HepG2 (cell line): ENCODE data around the gene ERCC5. TPM values are rescaled to one million over a fixed set of nuclear protein-coding genes. Genes with fewer than 3 reads are reported as not detected.
A peak's percentile ranks its signal among the peaks of the same experiment; 100 is the strongest.

Source experiments
- CREB1 ChIP-seq, 2 experiments: fragments of 450-650 bp in 1 of 2; IDR thresholded peaks; 2 replicates each; pipeline ENCODE4 v1.6.1; 2016 to 2017; ENCODE audit warnings: control low read depth in 1 of 2, mild to moderate bottlenecking in 1 of 2, missing compliant biosample characterization in 1 of 2, missing genetic modification characterization in 1 of 2
- GABPB1 ChIP-seq: IDR thresholded peaks from 2 replicates; pipeline ENCODE4 v1.6.1; 2016; ENCODE audit warnings: mild to moderate bottlenecking, missing genetic modification reagents, moderate library complexity, missing compliant biosample characterization
- GATAD1 ChIP-seq: IDR thresholded peaks from 2 replicates; pipeline ENCODE4 v1.6.1; 2016; ENCODE audit warnings: missing genetic modification reagents, missing compliant biosample characterization
- GATAD2A ChIP-seq: IDR thresholded peaks from 2 replicates; pipeline ENCODE4 v1.6.1; 2016
- ISL2 ChIP-seq: sonication (generic); formaldehyde crosslinking; IDR thresholded peaks from 2 replicates; pipeline ENCODE4 v1.5.0; 2020; ENCODE audit warnings: missing genetic modification reagents
- MLXIP ChIP-seq: sonication (generic); formaldehyde crosslinking; IDR thresholded peaks from 2 replicates; pipeline ENCODE4 v1.9.0; 2021; ENCODE audit warnings: missing genetic modification reagents, borderline replicate concordance
- MXD4 ChIP-seq: IDR thresholded peaks from 2 replicates; pipeline ENCODE4 v1.6.1; 2016; ENCODE audit warnings: mild to moderate bottlenecking, missing biosample characterization, missing genetic modification reagents
- MYNN ChIP-seq: sonication (generic); formaldehyde crosslinking; IDR thresholded peaks from 2 replicates; pipeline ENCODE4 v1.4.0; 2020; ENCODE audit warnings: mild to moderate bottlenecking, low read depth, missing genetic modification reagents
- PITX1 ChIP-seq: sonication (generic); formaldehyde crosslinking; IDR thresholded peaks from 2 replicates; pipeline ENCODE4 v1.5.1; 2020; ENCODE audit warnings: mild to moderate bottlenecking, missing genetic modification reagents
- SMYD3 ChIP-seq: sonication (generic); formaldehyde crosslinking; IDR thresholded peaks from 2 replicates; pipeline ENCODE4 v1.8.1; 2023; ENCODE audit warnings: mild to moderate bottlenecking, missing genetic modification reagents
- TAF15 ChIP-seq: fragments of 200-400 bp; formaldehyde crosslinking; IDR thresholded peaks from one replicate; pipeline ENCODE4 v1.6.1; 2018; ENCODE audit warnings: mild to moderate bottlenecking, low read depth, low read length; ENCODE audit not compliant: poor library complexity, severe bottlenecking
- TIGD3 ChIP-seq: sonication (generic); formaldehyde crosslinking; IDR thresholded peaks from 2 replicates; pipeline ENCODE4 v1.5.1; 2020; ENCODE audit warnings: mild to moderate bottlenecking, missing genetic modification reagents, borderline replicate concordance
- TP53 ChIP-seq: sonication (generic); formaldehyde crosslinking; conservative IDR thresholded peaks from 2 replicates; pipeline ENCODE4 v1.4.0; 2020; ENCODE audit warnings: missing genetic modification reagents
- ZFX ChIP-seq: sonication (generic); formaldehyde crosslinking; IDR thresholded peaks from 2 replicates; pipeline ENCODE4 v1.4.0; 2020; ENCODE audit warnings: mild to moderate bottlenecking, low read depth, missing genetic modification reagents, moderate library complexity
- ZNF20 ChIP-seq: sonication (generic); formaldehyde crosslinking; IDR thresholded peaks from 2 replicates; pipeline ENCODE4 v1.4.0; 2020; ENCODE audit warnings: mild to moderate bottlenecking, moderate library complexity, missing genetic modification reagents
- ZNF292 ChIP-seq: sonication (generic); formaldehyde crosslinking; IDR thresholded peaks from 2 replicates; pipeline ENCODE4 v1.8.1; 2022; ENCODE audit warnings: mild to moderate bottlenecking, low read depth, missing genetic modification reagents, borderline replicate concordance
- ZNF333 ChIP-seq: sonication (generic); formaldehyde crosslinking; IDR thresholded peaks from 2 replicates; pipeline ENCODE4 v1.4.0; 2020; ENCODE audit warnings: mild to moderate bottlenecking, missing genetic modification reagents, borderline replicate concordance
- ZNF557 ChIP-seq: sonication (generic); formaldehyde crosslinking; IDR thresholded peaks from 2 replicates; pipeline ENCODE4 v1.4.0; 2020; ENCODE audit warnings: missing genetic modification reagents
- ZNF614 ChIP-seq: IDR thresholded peaks from 2 replicates; pipeline ENCODE4 v1.6.1; 2018; ENCODE audit warnings: missing biosample characterization, missing genetic modification reagents, inconsistent platforms, borderline replicate concordance
- ZNF629 ChIP-seq: sonication (generic); formaldehyde crosslinking; conservative IDR thresholded peaks from 2 replicates; pipeline ENCODE4 v1.5.0; 2020; ENCODE audit warnings: missing genetic modification reagents
- polyA plus RNA-seq, 8 experiments: library from polyadenylated mRNA; depleted of rRNA in 3 of 8; stranded (reverse) in 7 of 8; unstranded in 1 of 8; fragments of >200 nt; fragmentation: Illumina TruSeq in 4 of 8; extraction: Trizol in 4 of 8; gene quantifications; 2 replicates each; pipeline versions ENCODE4 v1.2.1 to v1.2.3, GENCODE V29; 2011 to 2016; ENCODE audit warnings: low read depth in 4 of 8, missing spikeins in 1 of 8, mixed read lengths in 1 of 8; ENCODE audit not compliant: insufficient read depth in 1 of 8
- total RNA-seq, 5 experiments: library from RNA; depleted of rRNA; stranded (reverse); fragments of >200 nt; fragmentation: Illumina TruSeq; extraction: Trizol; gene quantifications; 2 replicates each; pipeline ENCODE4 v1.2.3, GENCODE V29; 2016; ENCODE audit warnings: low read depth in 1 of 5
- TF ChIP-seq, protein P1 (sequence below): IDR thresholded peaks from 2 replicates; pipeline ENCODE4 v1.6.1; 2016; ENCODE audit warnings: missing compliant biosample characterization, missing genetic modification reagents, borderline replicate concordance
- TF ChIP-seq, protein P2 (sequence below): sonication (generic); formaldehyde crosslinking; conservative IDR thresholded peaks from 2 replicates; pipeline ENCODE4 v1.8.0; 2022; ENCODE audit warnings: low read depth, missing genetic modification reagents
- TF ChIP-seq, protein P3 (sequence below): IDR thresholded peaks from 2 replicates; pipeline ENCODE4 v1.6.1; 2016; ENCODE audit warnings: missing genetic modification reagents, missing compliant biosample characterization

ERCC5 gene
- total and polyA plus RNA-seq, 2 of the 13 experiments (the other 11 are each of a cell fraction or from before 2014, with no cell fraction given) = 12.9 to 35.5 TPM

DNA sequence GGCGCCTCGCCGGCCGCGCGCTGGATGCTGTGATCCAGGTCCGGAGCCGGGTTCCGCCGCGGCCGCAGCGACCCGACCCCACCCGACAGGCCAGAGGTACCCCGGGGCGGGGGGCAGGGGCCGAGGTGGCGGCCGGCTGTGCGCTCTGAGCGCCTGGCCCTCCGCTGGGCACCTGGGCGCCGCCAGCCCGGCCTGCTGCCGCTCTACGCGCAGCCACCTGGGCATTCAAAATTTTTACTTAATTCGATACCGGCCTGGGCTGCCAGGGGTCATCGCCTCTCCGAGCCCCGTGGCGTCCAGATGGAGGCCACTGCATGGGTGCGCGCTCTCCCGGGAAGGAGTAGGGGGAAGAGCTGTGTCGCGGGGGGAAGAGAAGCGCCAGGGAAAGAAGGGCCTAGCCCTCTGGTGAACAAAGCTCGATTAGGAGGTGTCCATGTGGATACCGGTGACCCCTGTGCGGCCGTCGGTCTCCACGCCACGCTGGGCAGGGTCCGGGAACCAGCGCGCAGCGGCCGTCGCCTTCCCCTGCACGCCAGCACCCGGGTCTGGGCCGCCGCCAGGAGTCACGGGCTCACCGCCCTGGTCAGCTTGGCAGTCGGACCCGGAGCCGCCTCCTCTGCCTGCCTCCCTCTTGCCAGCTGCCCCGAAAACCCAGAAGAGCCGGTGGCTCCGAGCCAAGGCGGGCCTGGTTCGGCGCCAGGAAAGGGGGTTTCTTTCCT lies 46.2 kb upstream of the ERCC5 start (continued):
- TF ChIP-seq ZNF614 (CRISPR knock-in tag) (no peak), GATAD2A (CRISPR knock-in tag) (0 out of 2 replicates have a peak, but pooled peaks have one; percentile 4), TP53 (CRISPR knock-in tag) (0 out of 2 replicates have a peak, but pooled peaks have one; percentile 76), MLXIP (CRISPR knock-in tag) (no peak), ZNF20 (CRISPR knock-in tag) (no peak), ZNF292 (CRISPR knock-in tag) (no peak), SMYD3 (CRISPR knock-in tag) (no peak), CREB1 (IDR thresholded peaks at IDR 0.05) (no peak), CREB1 (CRISPR knock-in tag; IDR thresholded peaks at IDR 0.05) (no peak), ZNF333 (CRISPR knock-in tag) (no peak), TAF15 (no peak), TIGD3 (CRISPR knock-in tag) (no peak), ZFX (CRISPR knock-in tag) (no peak), MXD4 (CRISPR knock-in tag) (no peak), ISL2 (CRISPR knock-in tag) (no peak), ZNF629 (CRISPR knock-in tag) (no peak), ZNF557 (CRISPR knock-in tag) (no peak), PITX1 (CRISPR knock-in tag) (no peak), MYNN (CRISPR knock-in tag) (no peak), GATAD1 (CRISPR knock-in tag) (no peak), GABPB1 (CRISPR knock-in tag) (no peak)
- TF ChIP-seq, protein P1, sequence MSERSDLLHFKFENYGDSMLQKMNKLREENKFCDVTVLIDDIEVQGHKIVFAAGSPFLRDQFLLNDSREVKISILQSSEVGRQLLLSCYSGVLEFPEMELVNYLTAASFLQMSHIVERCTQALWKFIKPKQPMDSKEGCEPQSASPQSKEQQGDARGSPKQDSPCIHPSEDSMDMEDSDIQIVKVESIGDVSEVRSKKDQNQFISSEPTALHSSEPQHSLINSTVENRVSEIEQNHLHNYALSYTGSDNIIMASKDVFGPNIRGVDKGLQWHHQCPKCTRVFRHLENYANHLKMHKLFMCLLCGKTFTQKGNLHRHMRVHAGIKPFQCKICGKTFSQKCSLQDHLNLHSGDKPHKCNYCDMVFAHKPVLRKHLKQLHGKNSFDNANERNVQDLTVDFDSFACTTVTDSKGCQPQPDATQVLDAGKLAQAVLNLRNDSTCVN (CRISPR knock-in tag) = peak; percentile 18; the same call in 1 of the 2 replicates
- TF ChIP-seq, protein P2, sequence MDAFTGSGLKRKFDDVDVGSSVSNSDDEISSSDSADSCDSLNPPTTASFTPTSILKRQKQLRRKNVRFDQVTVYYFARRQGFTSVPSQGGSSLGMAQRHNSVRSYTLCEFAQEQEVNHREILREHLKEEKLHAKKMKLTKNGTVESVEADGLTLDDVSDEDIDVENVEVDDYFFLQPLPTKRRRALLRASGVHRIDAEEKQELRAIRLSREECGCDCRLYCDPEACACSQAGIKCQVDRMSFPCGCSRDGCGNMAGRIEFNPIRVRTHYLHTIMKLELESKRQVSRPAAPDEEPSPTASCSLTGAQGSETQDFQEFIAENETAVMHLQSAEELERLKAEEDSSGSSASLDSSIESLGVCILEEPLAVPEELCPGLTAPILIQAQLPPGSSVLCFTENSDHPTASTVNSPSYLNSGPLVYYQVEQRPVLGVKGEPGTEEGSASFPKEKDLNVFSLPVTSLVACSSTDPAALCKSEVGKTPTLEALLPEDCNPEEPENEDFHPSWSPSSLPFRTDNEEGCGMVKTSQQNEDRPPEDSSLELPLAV = no peak
- TF ChIP-seq, protein P3, sequence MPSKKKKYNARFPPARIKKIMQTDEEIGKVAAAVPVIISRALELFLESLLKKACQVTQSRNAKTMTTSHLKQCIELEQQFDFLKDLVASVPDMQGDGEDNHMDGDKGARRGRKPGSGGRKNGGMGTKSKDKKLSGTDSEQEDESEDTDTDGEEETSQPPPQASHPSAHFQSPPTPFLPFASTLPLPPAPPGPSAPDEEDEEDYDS (CRISPR knock-in tag) = no peak
